HG03159 (cell line): Measurements from ENCODE around the gene ABCC2.
"Not testable (repeated sequence)": the region's sequence is repeated elsewhere in the genome, so short reads cannot be mapped to it uniquely, and the experiment has no call there.

Source experiments
- ATAC-seq: cut with Tn5 transposase; IDR thresholded peaks from one replicate; pipeline ENCODE4 v1.9.1; 2021; ENCODE audit warnings: mild to moderate bottlenecking, moderate library complexity; ENCODE audit not compliant: unreplicated experiment

The ABCC2 gene

DNA sequence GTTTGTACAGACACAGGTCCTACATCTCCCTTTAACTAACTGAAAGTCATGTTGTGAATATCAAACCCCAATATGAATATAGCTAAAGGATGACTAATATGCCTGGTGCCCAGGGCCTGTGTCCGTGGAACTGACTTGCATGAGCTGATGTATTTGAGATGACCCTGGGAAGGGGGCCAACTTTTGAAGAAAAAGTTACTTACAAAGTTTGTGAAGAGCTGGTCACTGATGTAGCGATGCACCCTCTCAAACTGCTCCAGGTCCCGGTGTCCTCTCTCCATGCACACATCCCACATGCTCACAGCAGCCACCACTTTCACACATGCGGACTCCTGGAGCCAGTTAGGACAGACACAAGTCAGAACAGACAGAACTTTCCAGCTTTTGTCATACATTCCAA, 106.2 kb downstream of the ABCC2 start:
- no peak for ATAC-seq

DNA sequence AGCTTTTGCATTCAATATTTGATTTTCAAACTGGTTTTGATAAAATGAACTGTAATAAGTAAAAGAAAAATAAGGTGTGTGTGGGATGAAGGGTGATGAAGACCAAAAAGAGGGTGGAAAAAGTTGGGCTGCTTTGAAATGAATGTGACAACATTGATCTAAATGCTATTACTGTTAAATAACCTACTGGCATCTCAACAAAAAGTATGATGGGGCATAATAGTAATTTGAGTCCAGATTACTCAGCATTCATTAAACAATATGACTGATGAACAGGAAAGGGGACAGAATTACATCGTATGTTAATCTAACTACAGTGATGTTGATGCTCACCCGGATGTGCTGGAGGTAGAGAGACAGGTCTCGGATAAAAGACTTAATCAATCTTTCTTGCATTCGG, 112.2 kb downstream of the ABCC2 start:
- ATAC-seq: no peak

GRCh38 chr10:99895066-99895465, 112.6 kb downstream of the ABCC2 start:
- ATAC-seq: not testable (repeated sequence)

GRCh38 chr10:99895867-99896266, 113.4 kb downstream of the ABCC2 start:
- no peak for ATAC-seq
